Astrocyte (in vitro differentiated cells and primary cell): ENCODE measurements around the gene JMJD7. TPM values are rescaled to one million over a fixed set of nuclear protein-coding genes. Genes with fewer than 3 reads are reported as not detected.

ENCODE experiments used
- DNase-seq: peaks from one replicate; pipeline ENCODE4 v3.0.0-alpha.2; 2010; ENCODE audit warnings: low read depth
- FAIRE-seq: peaks from 2 replicates; lab custom pipeline; 2011; peaks lifted over from hg19 to GRCh38; lab: Jason Lieb, UNC
- H2AFZ ChIP-seq: 2 replicates; pipeline ENCODE4 v1.6.0; 2012; ENCODE audit warnings: low read depth, low read length, inconsistent platforms
- H3K27ac ChIP-seq: 2 replicates; pipeline ENCODE4 v1.5.1; 2011; ENCODE audit warnings: low read depth, low read length, inconsistent platforms
- H3K27me3 ChIP-seq: 2 replicates; pipeline ENCODE4 v1.6.0; 2011; ENCODE audit warnings: low read length, inconsistent platforms; ENCODE audit not compliant: insufficient read depth
- H3K36me3 ChIP-seq: 2 replicates; pipeline ENCODE4 v1.5.1; 2011; ENCODE audit warnings: low read length, inconsistent platforms; ENCODE audit not compliant: insufficient read depth
- H3K4me1 ChIP-seq: 2 replicates; pipeline ENCODE4 v1.5.1; 2011; ENCODE audit warnings: low read length, inconsistent platforms; ENCODE audit not compliant: insufficient read depth
- H3K4me2 ChIP-seq: 2 replicates; pipeline ENCODE4 v1.6.0; 2012; ENCODE audit warnings: low read length, inconsistent platforms
- H3K4me3 ChIP-seq: 2 replicates; pipeline ENCODE4 v1.5.1; 2011; ENCODE audit warnings: low read depth, mild to moderate bottlenecking, low read length, inconsistent platforms; ENCODE audit not compliant: insufficient read depth
- H3K79me2 ChIP-seq: 2 replicates; pipeline ENCODE4 v1.6.0; 2012; ENCODE audit warnings: mild to moderate bottlenecking, low read length, inconsistent platforms; ENCODE audit not compliant: insufficient read depth
- H3K9ac ChIP-seq: 2 replicates; pipeline ENCODE4 v1.6.0; 2012; ENCODE audit warnings: mild to moderate bottlenecking, low read length, inconsistent platforms
- H3K9me3 ChIP-seq: 2 replicates; pipeline ENCODE4 v1.5.1; 2012; ENCODE audit warnings: low read depth, mild to moderate bottlenecking, low read length, inconsistent platforms; ENCODE audit not compliant: insufficient read depth
- H4K20me1 ChIP-seq: 2 replicates; pipeline ENCODE4 v1.6.0; 2012; ENCODE audit warnings: low read length, inconsistent platforms; ENCODE audit not compliant: insufficient read depth
- H3K27ac Mint-ChIP-seq: one replicate; pipeline ENCODE4 v1.8.0; 2021; ENCODE audit warnings: mild to moderate bottlenecking, mixed read lengths; ENCODE audit not compliant: unreplicated experiment
- H3K27me3 Mint-ChIP-seq: one replicate; pipeline ENCODE4 v1.8.0; 2021; ENCODE audit warnings: low read depth, mixed read lengths; ENCODE audit not compliant: unreplicated experiment
- H3K36me3 Mint-ChIP-seq: one replicate; pipeline ENCODE4 v1.8.0; 2021; ENCODE audit warnings: low read depth, mixed read lengths; ENCODE audit not compliant: unreplicated experiment
- H3K4me1 Mint-ChIP-seq: one replicate; pipeline ENCODE4 v1.8.0; 2021; ENCODE audit warnings: low read depth, mixed read lengths; ENCODE audit not compliant: unreplicated experiment
- H3K4me3 Mint-ChIP-seq: one replicate; pipeline ENCODE4 v1.8.0; 2021; ENCODE audit warnings: mild to moderate bottlenecking, moderate library complexity, mixed read lengths; ENCODE audit not compliant: unreplicated experiment
- H3K9me3 Mint-ChIP-seq: one replicate; pipeline ENCODE4 v1.8.0; 2021; ENCODE audit warnings: mild to moderate bottlenecking, mixed read lengths; ENCODE audit not compliant: unreplicated experiment
- CTCF ChIP-seq: IDR thresholded peaks from 2 replicates; pipeline ENCODE4 v1.5.1; 2011; ENCODE audit warnings: low read depth, mild to moderate bottlenecking, inconsistent platforms, low read length, moderate library complexity; ENCODE audit not compliant: insufficient read depth
- EZH2 ChIP-seq: IDR thresholded peaks from 2 replicates; pipeline ENCODE4 v1.6.1; 2012; ENCODE audit warnings: mild to moderate bottlenecking, low read length, inconsistent platforms; ENCODE audit not compliant: insufficient read depth
- total RNA-seq: library from RNA; stranded (reverse); gene quantifications from 2 replicates; pipeline ENCODE4 v1.2.1, GENCODE V29; 2021

JMJD7 gene
- total RNA-seq, 1 donor from 2014 or later: 7.6 TPM

- H3K27me3 ChIP-seq: no peaks in the 10 kb centered on the region
- no peak for FAIRE-seq
- H3K36me3 ChIP-seq: peaks cover 3% of the 10 kb centered on the region
- no peak overlapping the region for H3K4me3 ChIP-seq
- H3K4me1 Mint-ChIP-seq: peaks cover 5% of the 10 kb centered on the region
- no peaks in the 10 kb centered on the region for H3K9me3 Mint-ChIP-seq
- no peaks in the 10 kb centered on the region for H4K20me1 ChIP-seq
- TF ChIP-seq EZH2 (no peak), CTCF (no peak)
- H3K27ac Mint-ChIP-seq: no peak overlapping the region
- H3K4me2 ChIP-seq: no peak overlapping the region
- H3K9ac ChIP-seq: no peak overlapping the region
- H3K4me3 Mint-ChIP-seq: no peak overlapping the region
- H3K9me3 ChIP-seq: no peaks in the 10 kb centered on the region
- no peak for DNase-seq
- peaks cover 18% of the 10 kb centered on the region for H3K36me3 Mint-ChIP-seq
- H3K27ac ChIP-seq: no peak overlapping the region
- H3K4me1 ChIP-seq: no peaks in the 10 kb centered on the region
- H3K27me3 Mint-ChIP-seq: peaks cover 4% of the 10 kb centered on the region
- H2AFZ ChIP-seq: no peak overlapping the region
- H3K79me2 ChIP-seq: no peaks in the 10 kb centered on the region
Observed at GRCh38 chr15:41844814-41845213, 16.9 kb downstream of the JMJD7 start.

GRCh38 chr15:41847206-41847605 is 19.3 kb downstream of the JMJD7 start:
- Histone ChIP-seq H3K4me2 (no peak overlapping the region), H3K4me3 (no peak overlapping the region), H3K27me3 (no peaks in the 10 kb centered on the region), H3K27ac (no peak overlapping the region), H3K79me2 (no peaks in the 10 kb centered on the region), H4K20me1 (no peaks in the 10 kb centered on the region), H3K9me3 (no peaks in the 10 kb centered on the region), H3K4me1 (no peaks in the 10 kb centered on the region), H2AFZ (no peak overlapping the region), H3K36me3 (peaks cover 3% of the 10 kb centered on the region), H3K9ac (no peak overlapping the region)
- H3K4me3 Mint-ChIP-seq: no peak overlapping the region
- peaks cover 5% of the 10 kb centered on the region for H3K4me1 Mint-ChIP-seq
- TF ChIP-seq EZH2 (no peak), CTCF (no peak)
- H3K9me3 Mint-ChIP-seq: no peaks in the 10 kb centered on the region
- peaks cover 18% of the 10 kb centered on the region for H3K36me3 Mint-ChIP-seq
- FAIRE-seq (no peak), DNase-seq (no peak)
- peaks cover 4% of the 10 kb centered on the region for H3K27me3 Mint-ChIP-seq
- H3K27ac Mint-ChIP-seq: no peak overlapping the region

- FAIRE-seq (no peak), DNase-seq (no peak)
- Histone ChIP-seq H3K36me3 (peaks cover 3% of the 10 kb centered on the region), H3K27ac (no peak overlapping the region), H3K4me1 (no peaks in the 10 kb centered on the region), H2AFZ (no peak overlapping the region), H3K9ac (no peak overlapping the region), H3K4me3 (no peak overlapping the region), H3K27me3 (no peaks in the 10 kb centered on the region), H3K9me3 (no peaks in the 10 kb centered on the region), H4K20me1 (no peaks in the 10 kb centered on the region), H3K79me2 (no peaks in the 10 kb centered on the region), H3K4me2 (no peak overlapping the region)
- H3K27ac Mint-ChIP-seq: no peak overlapping the region
- no peak overlapping the region for H3K4me3 Mint-ChIP-seq
- peaks cover 5% of the 10 kb centered on the region for H3K4me1 Mint-ChIP-seq
- H3K27me3 Mint-ChIP-seq: peaks cover 4% of the 10 kb centered on the region
- peaks cover 16% of the 10 kb centered on the region for H3K36me3 Mint-ChIP-seq
- TF ChIP-seq CTCF (no peak), EZH2 (no peak)
- H3K9me3 Mint-ChIP-seq: no peaks in the 10 kb centered on the region
Observed at GRCh38 chr15:41847981-41848380, 20.1 kb downstream of the JMJD7 start.
